Breast epithelium (tissue), 4 donors: ENCODE measurements around the gene VIPAS39. TPM values are rescaled to one million over a fixed set of nuclear protein-coding genes. Genes with fewer than 3 reads are reported as not detected.
"Not testable (repeated sequence)": the region's sequence is repeated elsewhere in the genome, so short reads cannot be mapped to it uniquely, and the experiment has no call there.

Experiments
- DNase-seq, 2 donors: peaks; one replicate each; pipeline ENCODE4 v3.0.0-alpha.2; 2019; ENCODE audit warnings: low spot score in 2 of 2
- H3K27ac ChIP-seq, 2 donors: fragments of 200-600 bp; sonication (generic) in 1 of 2; one replicate each; pipeline ENCODE4 v1.5.1; 2016 to 2019; ENCODE audit warnings: mild to moderate bottlenecking in 1 of 2
- H3K27me3 ChIP-seq, 2 donors: fragments of 200-600 bp; sonication (generic) in 1 of 2; one replicate each; pipeline versions ENCODE4 v1.5.1 to v1.6.0; 2017 to 2019; ENCODE audit warnings: control low read depth in 1 of 2, mild to moderate bottlenecking in 1 of 2
- H3K36me3 ChIP-seq: fragments of 200-600 bp; one replicate; pipeline ENCODE4 v1.5.1; 2019
- H3K4me1 ChIP-seq, 2 donors: fragments of 200-600 bp; sonication (generic); one replicate each; pipeline ENCODE4 v1.5.1; 2016 to 2019; ENCODE audit warnings: control low read depth in 1 of 2
- H3K4me3 ChIP-seq, 3 donors: fragments of 200-600 bp; sonication (generic); 1 replicate in 2 of 3; 2 replicates in 1 of 3; pipeline ENCODE4 v1.5.1; 2016 to 2019; ENCODE audit warnings: mild to moderate bottlenecking in 3 of 3, moderate library complexity in 2 of 3
- H3K9me3 ChIP-seq, 2 donors: fragments of 200-600 bp; sonication (generic) in 1 of 2; one replicate each; pipeline ENCODE4 v1.5.1; 2016 to 2019; ENCODE audit warnings: control low read depth in 1 of 2
- CTCF ChIP-seq, 3 donors: fragments of 450-650 bp; IDR thresholded peaks; one replicate each; pipeline ENCODE4 v1.5.1; 2016 to 2017; ENCODE audit warnings: antibody characterized with exemption in 3 of 3, mild to moderate bottlenecking in 3 of 3, moderate library complexity in 3 of 3
- POLR2A ChIP-seq: fragments of 450-650 bp; IDR thresholded peaks from one replicate; pipeline ENCODE4 v1.6.1; 2016; ENCODE audit warnings: antibody characterized with exemption, mild to moderate bottlenecking, moderate library complexity
- POLR2AphosphoS5 ChIP-seq, 3 donors: sonication (generic); formaldehyde crosslinking; IDR thresholded peaks; one replicate each; pipeline ENCODE4 v1.6.1; 2017; ENCODE audit warnings: antibody characterized with exemption in 3 of 3
- intact Hi-C: fragments of 100-400 bp; cut with DNase I; formaldehyde crosslinking; loops from one replicate; pipeline ENCODE4 v1.15.1; 2023; ENCODE audit warnings: low total_unique reads
- total RNA-seq, 3 donors: library from RNA; depleted of rRNA; stranded (reverse); fragments of >200 nt; gene quantifications; one replicate each; pipeline ENCODE4 v1.1.0, GENCODE V29; 2016

VIPAS39 gene
- total RNA-seq, 3 donors from 2014 or later: 14.7 to 25.9 (median 19.2) TPM

- no peak for DNase-seq
- H3K9me3 ChIP-seq: peaks cover 15 to 22% of the 10 kb centered on the region in 2 donors
- no peaks in the 10 kb centered on the region for H3K4me1 ChIP-seq
- no peak within 1 kb of the TSS for H3K27ac ChIP-seq
- no peaks in the 10 kb centered on the region for H3K27me3 ChIP-seq
- no peak within 1 kb of the TSS for H3K4me3 ChIP-seq
- TF ChIP-seq POLR2AphosphoS5 (IDR thresholded peaks at IDR 0.05): no peak
- no peak for TF ChIP-seq POLR2A
- TF ChIP-seq CTCF (IDR thresholded peaks at IDR 0.05): no peak
- intact Hi-C loops: no loop called here
- peaks cover 25% of the 10 kb centered on the region for H3K36me3 ChIP-seq
Observed at GRCh38 chr14:77423423-77423822, 34.0 kb downstream of the VIPAS39 start, which contains the start of gene NOXRED1. NOXRED1 (minus strand) TSS chr14:77423523; CDS start chr14:77422889, 634 bp downstream.

- intact Hi-C loops: no loop called here
- Histone ChIP-seq H3K27ac (no peak overlapping the region), H3K36me3 (peaks cover 12% of the 10 kb centered on the region), H3K9me3 (peaks cover 20 to 27% of the 10 kb centered on the region in 2 donors), H3K4me3 (no peak overlapping the region), H3K27me3 (no peaks in the 10 kb centered on the region), H3K4me1 (no peaks in the 10 kb centered on the region)
- TF ChIP-seq POLR2A (no peak), CTCF (IDR thresholded peaks at IDR 0.05) (no peak), POLR2AphosphoS5 (IDR thresholded peaks at IDR 0.05) (no peak)
- no peak for DNase-seq
Observed at GRCh38 chr14:77421201-77421600, 36.2 kb downstream of the VIPAS39 start.

- H3K4me3 ChIP-seq: no peak overlapping the region
- H3K36me3 ChIP-seq: no peaks in the 10 kb centered on the region
- H3K9me3 ChIP-seq: peaks cover 20 to 27% of the 10 kb centered on the region in 2 donors
- H3K27ac ChIP-seq: no peak overlapping the region
- intact Hi-C loops: no loop called here
- no peaks in the 10 kb centered on the region for H3K4me1 ChIP-seq
- DNase-seq: no peak
- no peaks in the 10 kb centered on the region for H3K27me3 ChIP-seq
- TF ChIP-seq POLR2AphosphoS5 (IDR thresholded peaks at IDR 0.05) (no peak), CTCF (IDR thresholded peaks at IDR 0.05) (no peak), POLR2A (no peak)
Observed at GRCh38 chr14:77416836-77417235, 40.6 kb downstream of the VIPAS39 start.

GRCh38 chr14:77416098-77416497, 41.3 kb downstream of the VIPAS39 start:
- H3K27ac ChIP-seq, intact Hi-C loops, H3K27me3 ChIP-seq, DNase-seq, H3K36me3 ChIP-seq, H3K4me1 ChIP-seq, H3K4me3 ChIP-seq: not testable (repeated sequence)
- H3K9me3 ChIP-seq: peaks cover 20 to 27% of the 10 kb centered on the region in 2 donors

- intact Hi-C loops, H3K27me3 ChIP-seq, DNase-seq: not testable (repeated sequence)
Observed at GRCh38 chr14:77415403-77416030, 41.9 kb downstream of the VIPAS39 start.

GRCh38 chr14:77409131-77409533, 48.3 kb downstream of the VIPAS39 start:
- DNase-seq: no peak
- no peak overlapping the region for H3K27ac ChIP-seq
- no peaks in the 10 kb centered on the region for H3K36me3 ChIP-seq
- H3K4me1 ChIP-seq: no peaks in the 10 kb centered on the region
- no peaks in the 10 kb centered on the region for H3K27me3 ChIP-seq
- TF ChIP-seq POLR2A (no peak), POLR2AphosphoS5 (IDR thresholded peaks at IDR 0.05) (no peak), CTCF (IDR thresholded peaks at IDR 0.05) (no peak)
- H3K4me3 ChIP-seq: no peak overlapping the region
- intact Hi-C loops: no loop called here
- no peaks in the 10 kb centered on the region for H3K9me3 ChIP-seq

More at GRCh38 chr14:77415403-77416030, 41.9 kb downstream of the VIPAS39 start:
- H3K4me3 ChIP-seq, H3K36me3 ChIP-seq, H3K4me1 ChIP-seq, H3K27ac ChIP-seq: not testable (repeated sequence)
- peaks cover 20 to 23% of the 10 kb centered on the region in 2 donors for H3K9me3 ChIP-seq
